Sigmoid colon (tissue), 7 donors: ENCODE data around the gene DMRTC2. TPM values are rescaled to one million over a fixed set of nuclear protein-coding genes. Genes with fewer than 3 reads are reported as not detected.

ENCODE experiments used
- DNase-seq: peaks from one replicate; pipeline ENCODE4 v3.0.0-alpha.2; 2019
- H3K27ac ChIP-seq, 4 donors: fragments of 200-600 bp; sonication (generic); one replicate each; pipeline ENCODE4 v1.5.1; 2016 to 2019; ENCODE audit warnings: mild to moderate bottlenecking in 1 of 4
- H3K27me3 ChIP-seq, 3 donors: fragments of 200-600 bp; sonication (generic); one replicate each; pipeline ENCODE4 v1.5.1; 2019; ENCODE audit warnings: mild to moderate bottlenecking in 1 of 3
- H3K36me3 ChIP-seq, 4 donors: fragments of 200-600 bp; sonication (generic); one replicate each; pipeline ENCODE4 v1.5.1; 2016 to 2019
- H3K4me1 ChIP-seq, 4 donors: fragments of 200-600 bp; sonication (generic); one replicate each; pipeline ENCODE4 v1.5.1; 2017 to 2019
- H3K4me3 ChIP-seq, 4 donors: fragments of 200-600 bp; sonication (generic); one replicate each; pipeline ENCODE4 v1.5.1; 2017 to 2019; ENCODE audit warnings: mild to moderate bottlenecking in 2 of 4, moderate library complexity in 1 of 4
- H3K9me3 ChIP-seq, 4 donors: fragments of 200-600 bp in 3 of 4; sonication (generic) in 3 of 4; one replicate each; pipeline versions ENCODE4 v1.5.1 to v1.6.1; 2013 to 2019
- EP300 ChIP-seq, 4 donors: sonication (generic); formaldehyde crosslinking; IDR thresholded peaks; one replicate each; pipeline ENCODE4 v1.6.1; 2017; ENCODE audit warnings: antibody characterized with exemption in 4 of 4
- POLR2A ChIP-seq, 2 donors: fragments of 450-650 bp; IDR thresholded peaks; one replicate each; pipeline ENCODE4 v1.6.1; 2016; ENCODE audit warnings: antibody characterized with exemption in 2 of 2, mild to moderate bottlenecking in 2 of 2, moderate library complexity in 2 of 2
- POLR2AphosphoS5 ChIP-seq, 4 donors: sonication (generic); formaldehyde crosslinking; IDR thresholded peaks; one replicate each; pipeline ENCODE4 v1.6.1; 2017; ENCODE audit warnings: antibody characterized with exemption in 4 of 4
- WGBS, 2 donors: extraction: QIAGEN DNeasy Blood & Tissue Kit; methylation state at CpG; one replicate each; pipeline ENCODE4 v1.1.7; 2013; 5-methylcytosine and 5-hydroxymethylcytosine counted together
- intact Hi-C: fragments of 100-400 bp; cut with DNase I; formaldehyde crosslinking; loops from one replicate; pipeline ENCODE4 v1.15.1; 2023
- polyA plus RNA-seq, 3 donors: library from polyadenylated mRNA; stranded (reverse); fragments of 200-250 nt; gene quantifications; one replicate each; pipeline ENCODE4 v1.2.3, GENCODE V29; 2013
- total RNA-seq, 4 donors: library from RNA; depleted of rRNA; stranded (reverse); fragments of >200 nt; gene quantifications; one replicate each; pipeline ENCODE4 v1.1.0, GENCODE V29; 2016
- TF ChIP-seq, protein P1 (sequence below), 4 experiments: fragments of 450-650 bp in 3 of 4; fragments of 200-600 bp in 1 of 4; IDR thresholded peaks; one replicate each; pipeline ENCODE4 v1.5.1; 2016 to 2019; ENCODE audit warnings: antibody characterized with exemption in 4 of 4, mild to moderate bottlenecking in 3 of 4, moderate library complexity in 2 of 4
- donor health status: healthy with polysubstance abuse.
- donor health status: Bipolar disorder and iron deficiency.
- donor health status: healthy.

Gene DMRTC2
- total and polyA plus RNA-seq, 7 donors = not detected

GRCh38 chr19:41801792-41802211 lies 43.0 kb upstream of the DMRTC2 start:
- 7 to 41% methylated on average over 2 of the region's 2 CpGs for WGBS, 2 donors
- no peak for TF ChIP-seq POLR2A (IDR thresholded peaks at IDR 0.05)
- no peak for TF ChIP-seq POLR2AphosphoS5 (IDR thresholded peaks at IDR 0.05)
- TF ChIP-seq, protein P1, sequence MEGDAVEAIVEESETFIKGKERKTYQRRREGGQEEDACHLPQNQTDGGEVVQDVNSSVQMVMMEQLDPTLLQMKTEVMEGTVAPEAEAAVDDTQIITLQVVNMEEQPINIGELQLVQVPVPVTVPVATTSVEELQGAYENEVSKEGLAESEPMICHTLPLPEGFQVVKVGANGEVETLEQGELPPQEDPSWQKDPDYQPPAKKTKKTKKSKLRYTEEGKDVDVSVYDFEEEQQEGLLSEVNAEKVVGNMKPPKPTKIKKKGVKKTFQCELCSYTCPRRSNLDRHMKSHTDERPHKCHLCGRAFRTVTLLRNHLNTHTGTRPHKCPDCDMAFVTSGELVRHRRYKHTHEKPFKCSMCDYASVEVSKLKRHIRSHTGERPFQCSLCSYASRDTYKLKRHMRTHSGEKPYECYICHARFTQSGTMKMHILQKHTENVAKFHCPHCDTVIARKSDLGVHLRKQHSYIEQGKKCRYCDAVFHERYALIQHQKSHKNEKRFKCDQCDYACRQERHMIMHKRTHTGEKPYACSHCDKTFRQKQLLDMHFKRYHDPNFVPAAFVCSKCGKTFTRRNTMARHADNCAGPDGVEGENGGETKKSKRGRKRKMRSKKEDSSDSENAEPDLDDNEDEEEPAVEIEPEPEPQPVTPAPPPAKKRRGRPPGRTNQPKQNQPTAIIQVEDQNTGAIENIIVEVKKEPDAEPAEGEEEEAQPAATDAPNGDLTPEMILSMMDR (IDR thresholded peaks at IDR 0.05) = no peak
- TF ChIP-seq EP300 (IDR thresholded peaks at IDR 0.05) = no peak
- Histone ChIP-seq H3K27ac (peak overlapping the region in 1 of 4 donors; percentile 42), H3K4me1 (no peaks in the 10 kb centered on the region), H3K36me3 (no peaks in the 10 kb centered on the region), H3K27me3 (no peaks in the 10 kb centered on the region), H3K4me3 (no peak overlapping the region), H3K9me3 (no peaks in the 10 kb centered on the region)
- intact Hi-C loops = no loop called here
- DNase-seq = no peak

DNA sequence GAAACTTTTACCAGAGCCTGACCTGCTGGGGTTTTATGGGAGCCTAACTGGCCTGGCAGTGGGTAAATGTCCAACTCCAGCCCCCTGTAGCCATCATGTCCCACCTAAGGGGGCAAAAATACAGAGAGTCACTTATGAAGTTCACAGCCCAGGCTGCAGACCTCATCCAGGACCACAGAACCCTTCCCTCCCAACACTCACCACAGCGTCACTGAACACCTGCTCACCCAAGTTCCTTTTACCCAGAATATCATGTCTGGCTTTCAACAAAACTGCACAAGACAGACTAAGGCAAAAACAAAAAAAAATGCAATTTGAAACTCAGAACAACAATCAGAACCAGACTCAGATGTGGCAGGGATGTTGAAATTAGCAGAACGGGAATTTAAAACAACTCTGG lies 42.1 kb upstream of the DMRTC2 start:
- WGBS, 2 donors = 56 to 84% methylated on average over 2 of the region's 2 CpGs
- TF ChIP-seq POLR2AphosphoS5 (IDR thresholded peaks at IDR 0.05) (no peak), POLR2A (IDR thresholded peaks at IDR 0.05) (no peak), EP300 (IDR thresholded peaks at IDR 0.05) (no peak)
- Histone ChIP-seq H3K4me1 (no peaks in the 10 kb centered on the region), H3K9me3 (no peaks in the 10 kb centered on the region), H3K27me3 (no peaks in the 10 kb centered on the region), H3K27ac (no peak overlapping the region), H3K36me3 (no peaks in the 10 kb centered on the region), H3K4me3 (no peak overlapping the region)
- no peak for DNase-seq
- intact Hi-C loops = no loop called here

- H3K27me3 ChIP-seq = no peaks in the 10 kb centered on the region
- TF ChIP-seq, protein P1 (IDR thresholded peaks at IDR 0.05) = no peak
- TF ChIP-seq POLR2A (IDR thresholded peaks at IDR 0.05) = no peak
- TF ChIP-seq POLR2AphosphoS5 (IDR thresholded peaks at IDR 0.05) = no peak
- TF ChIP-seq EP300 (IDR thresholded peaks at IDR 0.05) = no peak
- intact Hi-C loops = no loop called here
- DNase-seq = no peak
- WGBS, 2 donors = 72 to 86% methylated on average over 3 of the region's 3 CpGs
- no peaks in the 10 kb centered on the region for H3K9me3 ChIP-seq
- H3K36me3 ChIP-seq = no peaks in the 10 kb centered on the region
- H3K27ac ChIP-seq = no peak overlapping the region
- H3K4me3 ChIP-seq = no peak overlapping the region
- H3K4me1 ChIP-seq = no peaks in the 10 kb centered on the region
Observed at GRCh38 chr19:41804336-41804735, 40.5 kb upstream of the DMRTC2 start.

DNA sequence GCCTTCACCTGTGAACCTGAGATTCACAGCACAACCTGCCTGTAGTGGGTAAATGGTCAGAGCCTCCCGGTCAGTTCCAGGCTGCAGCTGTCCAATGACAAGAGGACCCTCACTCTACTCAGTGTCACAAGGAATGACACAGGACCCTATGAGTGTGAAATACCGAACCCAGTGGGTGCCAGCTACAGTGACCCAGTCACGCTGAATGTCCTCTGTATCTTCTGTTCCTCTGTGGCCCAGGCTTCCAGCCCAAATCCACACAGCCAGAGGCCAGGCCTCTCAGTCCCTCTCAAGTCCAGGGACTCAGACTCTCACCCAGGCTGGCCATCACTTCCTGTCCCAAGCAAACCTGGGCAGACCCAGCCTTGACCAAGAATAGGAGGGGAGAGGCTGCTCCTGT lies 37.7 kb upstream of the DMRTC2 start:
- intact Hi-C loops = no loop called here
- Histone ChIP-seq H3K9me3 (no peaks in the 10 kb centered on the region), H3K27ac (no peak overlapping the region), H3K27me3 (peaks cover 0 to 6% (median 0%) of the 10 kb centered on the region in 3 donors), H3K36me3 (no peaks in the 10 kb centered on the region), H3K4me3 (no peak overlapping the region), H3K4me1 (no peaks in the 10 kb centered on the region)
- DNase-seq = no peak
- WGBS, 2 donors = 93 to 94% methylated on average over 3 of the region's 3 CpGs
- TF ChIP-seq POLR2A (IDR thresholded peaks at IDR 0.05) (no peak), EP300 (IDR thresholded peaks at IDR 0.05) (no peak), POLR2AphosphoS5 (IDR thresholded peaks at IDR 0.05) (no peak)
- TF ChIP-seq, protein P1 (IDR thresholded peaks at IDR 0.05) = no peak

GRCh38 chr19:41808663-41809566 lies 35.9 kb upstream of the DMRTC2 start:
- no peak for DNase-seq
- no peaks in the 10 kb centered on the region for H3K4me1 ChIP-seq
- no peaks in the 10 kb centered on the region for H3K36me3 ChIP-seq
- intact Hi-C loops = no loop called here
- H3K27ac ChIP-seq = no peak overlapping the region
- TF ChIP-seq POLR2A (IDR thresholded peaks at IDR 0.05) = no peak
- no peak for TF ChIP-seq EP300 (IDR thresholded peaks at IDR 0.05)
- TF ChIP-seq, protein P1 (IDR thresholded peaks at IDR 0.05) = no peak
- TF ChIP-seq POLR2AphosphoS5 (IDR thresholded peaks at IDR 0.05) = no peak
- H3K27me3 ChIP-seq = peaks cover 0 to 6% (median 0%) of the 10 kb centered on the region in 3 donors
- WGBS, 2 donors = 64 to 65% methylated on average over 16 of the region's 16 CpGs
- H3K9me3 ChIP-seq = no peaks in the 10 kb centered on the region
- H3K4me3 ChIP-seq = no peak overlapping the region
